Measurements from ENCODE around the gene TUBGCP3.

DNA sequence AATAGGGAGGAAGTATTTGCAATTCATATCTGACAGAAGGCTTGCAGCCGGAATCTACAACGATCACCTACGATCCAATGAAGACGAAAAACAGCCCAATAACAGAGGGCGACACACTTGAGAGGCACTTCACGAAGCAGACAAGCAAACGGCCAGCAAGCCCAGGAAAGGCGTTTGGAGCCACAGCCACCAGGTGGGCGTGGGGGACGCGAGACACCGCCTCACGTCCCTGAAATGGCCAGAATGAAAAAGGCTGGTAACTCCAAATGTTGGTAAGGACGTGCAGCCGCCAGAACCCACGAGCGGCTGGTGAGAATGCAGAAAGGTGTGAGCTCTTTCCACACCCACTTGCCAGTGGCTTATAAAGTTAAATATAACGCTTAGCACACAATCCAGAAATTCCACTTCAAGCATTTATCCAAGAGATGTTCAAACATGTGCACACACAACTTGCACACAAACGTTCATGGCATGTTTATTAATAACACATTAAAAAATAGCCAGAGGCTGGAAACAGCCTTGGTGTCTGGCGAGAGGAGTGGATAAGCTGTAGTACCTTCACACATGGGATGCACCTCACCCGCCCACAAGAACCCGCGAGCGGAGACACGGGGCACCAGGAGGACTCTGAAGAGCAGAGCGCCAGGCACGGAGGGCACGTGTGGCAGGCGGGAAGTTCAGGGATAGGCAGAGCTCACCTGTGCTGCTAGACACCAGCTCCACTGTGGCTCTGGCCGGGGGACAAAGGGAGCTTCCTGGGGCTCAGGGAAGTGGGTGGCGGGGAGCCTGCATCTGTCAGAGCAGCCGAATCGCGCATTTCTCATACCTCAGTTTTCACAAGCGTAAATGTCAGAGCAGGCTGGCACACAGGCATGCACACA, 122.5 kb downstream of the TUBGCP3 start:
- TF ChIP-seq POLR2A (IDR thresholded peaks at IDR 0.05; ENCODE audit: low read length): no peak
- TF ChIP-seq GATA1 (IDR thresholded peaks at IDR 0.05; ENCODE audit: low read depth, low read length): no peak

All from erythroblast (primary cell).